ENCODE results near the gene ZC3H6.

The ZC3H6 gene

DNA sequence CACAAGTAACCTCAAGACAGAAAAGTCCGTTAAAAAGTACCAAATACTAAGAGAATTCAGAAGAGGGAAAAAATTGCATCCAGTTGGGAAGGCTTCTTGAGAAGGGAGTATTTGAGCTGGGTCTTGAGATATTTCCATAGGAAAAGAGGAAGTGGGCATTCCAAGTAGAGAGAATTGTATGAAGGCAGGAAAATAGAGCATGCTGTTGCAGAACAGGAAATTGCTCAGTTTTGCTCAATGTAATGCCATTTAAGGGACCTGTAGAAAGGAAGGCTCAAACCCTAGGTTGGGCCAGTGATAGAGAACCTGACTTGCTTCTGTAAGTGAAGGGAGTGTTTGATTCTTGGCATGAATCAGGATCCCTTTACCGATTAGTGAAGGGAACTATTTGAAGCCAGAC lies 19.5 kb upstream of the ZC3H6 start:
- H3K4me3 ChIP-seq (ENCODE audit: low read length) = no peak overlapping the region; the same call in 1 of the 2 replicates
- H3K36me3 ChIP-seq (ENCODE audit: insufficient read depth, low read depth, low read length) = no peaks in the 10 kb centered on the region
- no peak overlapping the region for H3K9ac ChIP-seq (ENCODE audit: low read depth, low read length)
- no peaks in the 10 kb centered on the region for H3K9me3 ChIP-seq (ENCODE audit: insufficient read depth, low read depth, low read length)
- no peak overlapping the region for H3K27ac ChIP-seq (ENCODE audit: low read length)
- no peaks in the 10 kb centered on the region for H3K27me3 ChIP-seq (ENCODE audit: insufficient read depth, low read length)
- peaks cover 3% of the 10 kb centered on the region; the same call in 1 of the 2 replicates for H3K4me1 ChIP-seq (ENCODE audit: insufficient read depth, low read length)

DNA sequence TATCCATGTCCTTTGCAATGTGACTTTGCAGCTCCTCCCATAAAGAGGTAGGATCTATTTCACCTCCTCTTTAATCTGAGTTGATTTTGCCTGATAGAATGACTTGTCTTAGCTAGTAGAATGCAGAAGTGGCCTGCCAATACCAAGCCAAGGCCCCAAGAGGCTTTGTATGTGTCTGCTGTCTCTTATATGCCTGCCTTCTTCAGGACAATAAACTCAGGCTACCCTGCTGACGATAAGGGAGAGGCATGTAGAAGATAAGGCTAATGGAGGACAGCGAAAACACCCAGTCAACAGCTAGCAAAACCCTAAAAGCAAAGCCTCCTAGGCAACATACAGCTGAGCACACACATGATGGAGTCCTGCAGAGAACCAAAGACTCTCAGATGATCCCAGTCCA lies 18.7 kb upstream of the ZC3H6 start:
- Histone ChIP-seq H3K27ac (ENCODE audit: low read length) (no peak overlapping the region), H3K27me3 (ENCODE audit: insufficient read depth, low read length) (no peaks in the 10 kb centered on the region), H3K9me3 (ENCODE audit: insufficient read depth, low read depth, low read length) (no peaks in the 10 kb centered on the region), H3K4me1 (ENCODE audit: insufficient read depth, low read length) (peaks cover 3% of the 10 kb centered on the region; the same call in 1 of the 2 replicates), H3K4me3 (ENCODE audit: low read length) (no peak overlapping the region), H3K9ac (ENCODE audit: low read depth, low read length) (no peak overlapping the region), H3K36me3 (ENCODE audit: insufficient read depth, low read depth, low read length) (no peaks in the 10 kb centered on the region)

DNA sequence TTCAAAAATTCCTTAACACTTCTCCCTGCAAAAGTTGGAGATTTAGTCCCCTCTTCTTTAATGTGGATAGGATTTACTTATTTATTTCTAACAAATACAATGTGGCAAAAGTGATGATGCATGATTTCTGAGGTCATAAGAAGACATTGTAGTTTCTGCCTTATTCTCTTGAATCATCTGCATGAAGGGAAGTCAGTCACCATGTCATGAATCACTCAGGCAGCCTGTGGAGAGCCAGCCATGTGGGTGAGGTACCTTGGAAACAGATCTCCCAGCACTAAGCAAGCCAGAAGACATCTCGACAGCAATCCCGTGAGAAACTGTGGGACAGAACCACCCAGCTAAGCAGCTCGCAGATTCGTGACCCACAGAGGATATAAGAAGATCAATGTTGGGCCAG lies 17.8 kb upstream of the ZC3H6 start:
- H3K36me3 ChIP-seq (ENCODE audit: insufficient read depth, low read depth, low read length) = no peaks in the 10 kb centered on the region
- no peaks in the 10 kb centered on the region; the same call in 1 of the 2 replicates for H3K9me3 ChIP-seq (ENCODE audit: insufficient read depth, low read depth, low read length)
- H3K27me3 ChIP-seq (ENCODE audit: insufficient read depth, low read length) = no peaks in the 10 kb centered on the region
- H3K4me1 ChIP-seq (ENCODE audit: insufficient read depth, low read length) = peaks cover 3% of the 10 kb centered on the region; the same call in 1 of the 2 replicates
- H3K9ac ChIP-seq (ENCODE audit: low read depth, low read length) = no peak overlapping the region
- no peak overlapping the region for H3K27ac ChIP-seq (ENCODE audit: low read length)
- no peak overlapping the region for H3K4me3 ChIP-seq (ENCODE audit: low read length)

DNA sequence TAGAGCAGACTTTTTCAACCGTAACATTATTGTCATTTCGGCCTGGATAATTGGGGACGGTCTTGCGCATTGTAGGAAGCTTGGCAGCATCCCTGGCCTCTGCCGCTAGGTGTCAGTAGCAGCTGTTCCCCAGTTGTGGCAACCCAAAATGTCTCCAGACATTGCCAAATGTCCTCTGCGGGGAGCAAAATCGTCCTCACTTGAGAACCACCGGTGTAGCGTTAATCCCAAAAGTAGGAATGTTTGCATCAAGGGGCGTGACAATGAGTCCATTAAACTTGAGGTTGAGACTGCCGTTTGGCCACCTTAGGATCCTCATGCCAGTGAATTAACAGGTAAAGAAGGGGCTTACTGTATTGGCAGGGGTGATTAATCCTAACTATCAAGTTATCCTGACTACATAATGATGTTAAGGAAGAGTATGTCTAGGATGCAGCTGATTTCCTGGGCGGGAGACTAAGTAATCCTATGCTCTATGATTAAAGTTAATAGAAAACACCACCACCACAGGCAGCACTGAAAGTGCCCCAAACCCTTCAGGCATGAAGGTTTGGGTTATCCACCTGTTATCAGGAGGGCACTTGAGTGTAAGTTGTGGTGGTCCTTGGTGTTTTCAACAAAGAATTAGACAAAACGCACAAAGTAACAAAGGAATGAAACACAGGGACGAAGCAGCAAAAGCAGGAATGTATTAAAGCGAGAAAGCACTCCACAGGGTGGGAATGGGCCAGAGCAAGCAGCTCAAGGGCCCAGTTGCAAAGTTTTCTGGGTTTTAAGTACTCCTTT lies 15.7 kb upstream of the ZC3H6 start:
- Histone ChIP-seq H3K36me3 (ENCODE audit: insufficient read depth, low read depth, low read length) (no peaks in the 10 kb centered on the region), H3K4me3 (ENCODE audit: low read length) (0 out of 2 replicates have a peak overlapping the region, but pooled peaks have one; percentile 28), H3K27ac (ENCODE audit: low read length) (no peak overlapping the region), H3K9ac (ENCODE audit: low read depth, low read length) (no peak overlapping the region), H3K9me3 (ENCODE audit: insufficient read depth, low read depth, low read length) (no peaks in the 10 kb centered on the region; the same call in 1 of the 2 replicates), H3K4me1 (ENCODE audit: insufficient read depth, low read length) (peaks cover 3% of the 10 kb centered on the region; the same call in 1 of the 2 replicates), H3K27me3 (ENCODE audit: insufficient read depth, low read length) (no peaks in the 10 kb centered on the region)

DNA sequence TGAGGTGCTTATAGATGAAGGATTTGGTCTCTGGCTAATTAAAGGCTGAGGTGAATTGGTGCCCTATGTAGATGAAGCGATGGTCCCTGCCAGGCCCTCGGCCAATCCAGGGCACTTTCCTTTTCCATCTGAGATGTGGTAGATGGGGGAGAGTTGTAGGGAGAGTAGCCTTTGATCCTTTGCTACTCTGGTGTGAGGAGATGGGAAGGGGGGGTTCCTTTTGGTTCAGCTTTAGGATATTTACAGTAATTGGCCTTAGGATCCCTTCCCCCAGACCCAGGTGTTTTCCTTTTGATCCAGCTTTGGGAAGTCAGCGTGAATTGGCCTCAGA lies 15.1 kb upstream of the ZC3H6 start:
- no peaks in the 10 kb centered on the region for H3K36me3 ChIP-seq (ENCODE audit: insufficient read depth, low read depth, low read length)
- no peak overlapping the region for H3K4me3 ChIP-seq (ENCODE audit: low read length)
- H3K27me3 ChIP-seq (ENCODE audit: insufficient read depth, low read length) = no peaks in the 10 kb centered on the region
- H3K4me1 ChIP-seq (ENCODE audit: insufficient read depth, low read length) = peaks cover 3% of the 10 kb centered on the region; the same call in 1 of the 2 replicates
- H3K9ac ChIP-seq (ENCODE audit: low read depth, low read length) = no peak overlapping the region
- H3K27ac ChIP-seq (ENCODE audit: low read length) = no peak overlapping the region
- no peaks in the 10 kb centered on the region; the same call in 1 of the 2 replicates for H3K9me3 ChIP-seq (ENCODE audit: insufficient read depth, low read depth, low read length)

DNA sequence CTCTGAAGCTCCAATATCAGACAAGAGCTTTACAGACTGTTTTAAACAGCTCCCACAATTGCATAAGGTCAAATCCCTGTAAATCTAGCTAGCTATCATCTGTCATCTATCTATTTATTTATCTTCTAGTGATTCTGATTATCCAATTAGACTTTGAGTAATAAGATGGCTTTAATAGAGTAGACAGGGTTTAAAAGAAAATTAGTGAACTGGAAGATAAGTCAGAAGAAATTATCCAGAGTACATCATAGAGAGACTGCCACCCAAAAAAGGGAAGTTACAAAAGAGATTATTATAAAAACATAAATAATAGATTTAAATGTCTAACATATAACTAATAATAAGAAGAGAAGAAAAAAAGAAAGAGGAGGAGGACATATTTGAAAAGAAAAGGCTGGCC lies 12.5 kb upstream of the ZC3H6 start:
- Histone ChIP-seq H3K36me3 (ENCODE audit: insufficient read depth, low read depth, low read length) (no peaks in the 10 kb centered on the region), H3K27ac (ENCODE audit: low read length) (no peak overlapping the region), H3K4me1 (ENCODE audit: insufficient read depth, low read length) (peaks cover 3% of the 10 kb centered on the region; the same call in 1 of the 2 replicates), H3K27me3 (ENCODE audit: insufficient read depth, low read length) (no peaks in the 10 kb centered on the region), H3K9ac (ENCODE audit: low read depth, low read length) (no peak overlapping the region), H3K4me3 (ENCODE audit: low read length) (no peak overlapping the region), H3K9me3 (ENCODE audit: insufficient read depth, low read depth, low read length) (no peaks in the 10 kb centered on the region; the same call in 1 of the 2 replicates)

DNA sequence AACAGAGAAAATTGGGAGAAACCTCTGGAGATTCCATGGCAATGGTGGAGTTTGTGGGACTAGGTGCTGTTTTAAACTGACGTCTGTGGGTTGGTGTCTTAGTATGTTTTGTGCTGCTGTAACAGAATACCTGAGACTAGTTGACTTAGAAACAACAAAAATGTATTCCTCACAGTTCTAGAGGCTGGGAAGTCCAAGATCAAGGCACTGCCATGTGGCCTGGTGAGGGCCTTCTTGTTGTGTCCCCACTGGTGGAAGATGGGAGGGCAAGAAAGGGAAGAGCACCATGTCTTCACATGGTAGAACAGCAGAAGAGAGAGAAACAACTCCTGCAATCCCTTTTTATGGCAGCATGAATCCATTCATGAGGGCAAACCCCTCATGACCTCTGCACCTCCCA lies 6.8 kb upstream of the ZC3H6 start:
- H3K9me3 ChIP-seq (ENCODE audit: insufficient read depth, low read depth, low read length) = no peaks in the 10 kb centered on the region
- H3K4me1 ChIP-seq (ENCODE audit: insufficient read depth, low read length) = no peaks in the 10 kb centered on the region
- no peak overlapping the region for H3K4me3 ChIP-seq (ENCODE audit: low read length)
- H3K9ac ChIP-seq (ENCODE audit: low read depth, low read length) = no peak overlapping the region
- no peak overlapping the region for H3K27ac ChIP-seq (ENCODE audit: low read length)
- no peaks in the 10 kb centered on the region for H3K36me3 ChIP-seq (ENCODE audit: insufficient read depth, low read depth, low read length)
- H3K27me3 ChIP-seq (ENCODE audit: insufficient read depth, low read length) = no peaks in the 10 kb centered on the region

DNA sequence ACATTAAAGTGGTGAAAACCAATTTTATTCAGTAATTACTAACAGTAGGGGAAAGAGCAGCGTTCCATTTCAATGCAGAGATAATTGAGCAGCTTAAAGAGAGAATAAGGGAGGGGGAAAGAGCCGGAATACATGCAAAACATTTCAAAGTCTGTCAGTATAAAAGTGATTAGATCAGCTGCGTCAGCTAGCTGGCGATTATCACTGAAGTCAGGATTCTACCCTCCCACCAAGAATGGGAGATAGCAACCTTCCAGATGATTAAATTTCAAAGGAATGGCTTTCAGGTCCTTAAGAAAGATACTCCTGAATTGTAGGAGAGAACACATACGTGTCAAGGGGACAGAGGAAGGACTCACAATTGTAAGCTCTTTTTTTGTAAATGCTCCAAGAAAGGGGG lies 2.7 kb upstream of the ZC3H6 start:
- Histone ChIP-seq H3K9me3 (ENCODE audit: insufficient read depth, low read depth, low read length) (no peaks in the 10 kb centered on the region), H3K27ac (ENCODE audit: low read length) (no peak overlapping the region), H3K27me3 (ENCODE audit: insufficient read depth, low read length) (no peaks in the 10 kb centered on the region), H3K36me3 (ENCODE audit: insufficient read depth, low read depth, low read length) (no peaks in the 10 kb centered on the region), H3K9ac (ENCODE audit: low read depth, low read length) (no peak overlapping the region), H3K4me1 (ENCODE audit: insufficient read depth, low read length) (peaks cover 3% of the 10 kb centered on the region; the same call in 1 of the 2 replicates), H3K4me3 (ENCODE audit: low read length) (no peak overlapping the region)

DNA sequence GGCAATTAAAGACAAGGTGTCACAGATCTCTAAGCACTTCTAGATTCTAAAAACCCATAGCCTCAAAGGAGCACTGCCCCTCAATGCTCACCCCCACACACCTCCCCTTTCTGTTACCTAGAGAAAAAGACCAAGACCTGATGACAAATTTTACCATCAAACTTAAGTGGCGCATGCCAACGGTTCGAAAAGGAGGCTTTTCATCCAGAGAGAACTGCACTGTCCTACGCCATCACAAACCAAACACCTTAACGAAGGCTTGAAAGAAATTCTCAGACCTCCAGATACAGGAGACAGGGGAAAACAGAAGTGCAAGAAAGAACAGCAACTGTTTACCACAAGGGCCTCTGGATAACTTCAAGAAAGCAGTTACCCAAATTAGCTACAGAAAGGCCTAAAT lies 2.0 kb upstream of the ZC3H6 start:
- no peak overlapping the region for H3K9ac ChIP-seq (ENCODE audit: low read depth, low read length)
- H3K4me1 ChIP-seq (ENCODE audit: insufficient read depth, low read length) = peaks cover 3% of the 10 kb centered on the region; the same call in 1 of the 2 replicates
- H3K9me3 ChIP-seq (ENCODE audit: insufficient read depth, low read depth, low read length) = no peaks in the 10 kb centered on the region
- no peak overlapping the region for H3K27ac ChIP-seq (ENCODE audit: low read length)
- no peaks in the 10 kb centered on the region for H3K36me3 ChIP-seq (ENCODE audit: insufficient read depth, low read depth, low read length)
- H3K4me3 ChIP-seq (ENCODE audit: low read length) = no peak overlapping the region
- H3K27me3 ChIP-seq (ENCODE audit: insufficient read depth, low read length) = no peaks in the 10 kb centered on the region

DNA sequence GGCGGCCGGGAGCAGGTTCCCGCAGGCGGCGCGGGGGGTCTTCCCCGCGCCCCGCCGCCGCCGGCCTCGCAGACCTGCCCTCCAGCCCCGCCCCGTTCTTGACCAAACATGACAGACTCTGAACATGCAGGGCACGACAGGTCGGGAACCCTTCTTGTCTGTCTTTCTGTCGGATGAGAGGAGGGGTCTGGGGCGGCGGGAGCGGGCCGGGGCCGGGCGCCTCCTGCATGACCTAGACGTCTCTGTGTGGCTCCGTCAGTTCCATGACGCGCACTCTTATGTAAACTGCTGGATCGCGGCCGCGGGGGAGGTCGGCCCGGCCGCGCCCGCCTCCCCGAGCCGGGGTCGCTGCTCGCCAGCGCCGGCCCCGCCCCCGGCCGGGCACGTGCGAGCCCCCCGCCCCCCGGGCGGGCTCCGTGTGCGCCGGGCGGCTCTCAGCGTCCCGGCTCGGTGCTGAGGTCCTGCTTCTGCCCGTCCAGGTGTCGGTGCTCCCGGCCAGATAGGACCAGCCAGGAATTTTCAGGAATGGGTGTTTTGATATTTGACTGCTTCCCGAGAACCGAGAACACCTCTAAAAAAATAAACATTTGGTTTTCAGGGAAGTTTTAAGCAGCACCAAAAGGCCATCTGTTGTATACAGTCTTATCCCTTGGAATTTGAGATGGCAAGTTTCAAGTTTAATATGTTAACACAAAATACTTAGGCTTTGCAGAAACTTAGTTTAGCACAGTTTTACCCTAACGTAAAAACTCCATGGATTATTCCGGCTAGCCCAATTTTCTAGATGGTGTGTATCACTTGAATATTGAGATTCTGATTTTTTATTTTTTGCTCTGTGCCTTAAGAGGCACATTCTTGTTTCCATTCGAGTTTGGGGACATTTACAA lies 733 bp downstream of the ZC3H6 start:
- Histone ChIP-seq H3K27me3 (ENCODE audit: insufficient read depth, low read length) (no peaks in the 10 kb centered on the region), H3K4me1 (ENCODE audit: insufficient read depth, low read length) (peaks cover 3% of the 10 kb centered on the region; the same call in 1 of the 2 replicates), H3K36me3 (ENCODE audit: insufficient read depth, low read depth, low read length) (no peaks in the 10 kb centered on the region), H3K4me3 (ENCODE audit: low read length) (peak overlapping the region; percentile 87), H3K9ac (ENCODE audit: low read depth, low read length) (peak overlapping the region; percentile 100), H3K27ac (ENCODE audit: low read length) (peak overlapping the region; percentile 93), H3K9me3 (ENCODE audit: insufficient read depth, low read depth, low read length) (no peaks in the 10 kb centered on the region)

DNA sequence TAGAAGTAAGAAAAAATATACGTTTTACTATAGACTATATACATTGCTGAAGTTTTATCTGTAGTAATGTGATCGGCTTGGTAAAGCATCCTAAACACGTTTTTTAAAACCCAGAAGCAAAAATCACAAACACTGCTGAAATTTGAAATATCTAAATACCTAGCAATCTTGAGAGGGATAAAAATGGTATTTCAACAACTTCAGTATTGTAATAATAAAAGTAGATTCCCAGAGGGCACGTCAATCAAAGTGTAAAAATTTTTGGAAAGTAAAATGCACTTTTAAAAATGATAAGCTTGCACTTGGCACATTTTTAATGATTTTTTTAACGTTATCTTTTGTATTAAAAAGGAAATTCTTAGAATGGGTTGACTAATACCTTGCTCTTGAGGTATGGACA lies 1.6 kb downstream of the ZC3H6 start:
- Histone ChIP-seq H3K9me3 (ENCODE audit: insufficient read depth, low read depth, low read length) (no peaks in the 10 kb centered on the region), H3K36me3 (ENCODE audit: insufficient read depth, low read depth, low read length) (no peaks in the 10 kb centered on the region), H3K27ac (ENCODE audit: low read length) (peak overlapping the region; percentile 55), H3K27me3 (ENCODE audit: insufficient read depth, low read length) (no peaks in the 10 kb centered on the region), H3K4me1 (ENCODE audit: insufficient read depth, low read length) (peaks cover 3% of the 10 kb centered on the region; the same call in 1 of the 2 replicates), H3K4me3 (ENCODE audit: low read length) (peak overlapping the region; percentile 87), H3K9ac (ENCODE audit: low read depth, low read length) (peak overlapping the region; percentile 100; the same call in 1 of the 2 replicates)
